NCI-H524 treated with DMSO at 0.1 percent for 48 hours (cell line): ENCODE data around the gene MAP2K6.

Source experiments
- DNase-seq: peaks from one replicate; lab custom pipeline; 2025; lab: John Stamatoyannopoulos, UW

Gene MAP2K6

DNA sequence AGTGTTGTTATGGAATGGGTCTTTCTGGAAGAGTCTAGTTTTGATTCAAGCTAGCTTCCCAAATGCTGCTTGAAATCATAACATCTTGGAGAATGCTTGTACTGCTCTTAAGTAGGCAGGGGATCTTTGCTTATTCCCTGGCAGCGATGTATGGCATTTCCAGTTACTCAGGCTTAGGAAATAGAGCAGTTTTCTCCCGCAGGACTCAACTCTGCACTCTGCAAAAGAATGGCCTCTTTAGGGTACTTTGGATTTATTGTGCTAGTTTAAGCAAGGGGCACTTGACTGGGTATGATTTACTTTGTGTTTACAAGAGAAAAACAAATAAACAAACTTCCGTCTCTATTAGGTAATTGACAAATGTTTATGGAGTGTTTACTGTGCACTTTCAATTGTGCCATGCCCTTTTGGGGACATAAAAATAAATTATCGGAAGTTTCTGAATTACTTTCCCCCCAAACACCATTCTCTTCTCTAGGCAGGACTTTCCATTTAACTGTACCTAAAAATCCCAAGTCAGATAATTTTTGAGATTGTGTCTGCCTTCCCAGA lies 164.0 kb downstream of the MAP2K6 start:
- no peak for DNase-seq

- DNase-seq: no peak
Observed at GRCh38 chr17:69579961-69580677, 165.6 kb downstream of the MAP2K6 start.

- DNase-seq: no peak
Observed at GRCh38 chr17:69581061-69581961, 166.8 kb downstream of the MAP2K6 start.

GRCh38 chr17:69588316-69588715 lies 173.8 kb downstream of the MAP2K6 start:
- DNase-seq: no peak

- DNase-seq: no peak
Observed at GRCh38 chr17:69588827-69589239, 174.3 kb downstream of the MAP2K6 start.

- no peak for DNase-seq
Observed at GRCh38 chr17:69590671-69591070, 176.2 kb downstream of the MAP2K6 start.

DNA sequence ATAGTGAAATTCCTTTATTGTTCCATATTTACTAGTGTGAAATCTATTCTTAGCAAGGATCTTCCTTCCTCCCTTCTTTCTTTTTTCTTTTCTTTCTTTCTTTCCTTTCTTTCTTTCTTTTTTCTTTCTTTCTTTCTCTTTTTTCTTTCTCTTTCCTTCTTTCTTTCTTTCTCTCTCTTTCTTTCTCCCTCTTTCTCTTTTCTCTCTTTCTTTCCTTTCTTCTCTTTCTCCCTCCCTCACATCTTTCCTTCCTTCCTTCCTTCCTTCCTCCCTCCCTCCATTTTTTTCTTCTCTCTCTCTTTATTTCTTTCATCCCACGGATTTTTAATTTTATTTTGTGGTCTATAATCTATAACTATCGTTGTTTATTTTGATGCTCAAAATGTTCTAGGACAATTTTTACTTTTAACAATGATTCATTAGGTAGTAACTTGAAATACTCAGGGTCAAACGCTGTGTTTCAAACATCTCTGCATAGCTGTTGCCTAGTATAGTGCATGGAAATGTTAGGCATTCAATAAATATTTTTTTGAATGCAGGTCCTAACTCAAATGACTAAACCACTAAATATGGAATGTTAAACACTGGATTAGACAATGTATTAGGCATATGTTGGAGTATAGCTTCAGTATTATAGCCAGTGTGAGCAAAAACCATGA lies 178.3 kb downstream of the MAP2K6 start:
- no peak for DNase-seq

- no peak for DNase-seq
Observed at GRCh38 chr17:69593351-69593715, 178.8 kb downstream of the MAP2K6 start.

GRCh38 chr17:69593716-69594115 lies 179.2 kb downstream of the MAP2K6 start:
- no peak for DNase-seq

DNA sequence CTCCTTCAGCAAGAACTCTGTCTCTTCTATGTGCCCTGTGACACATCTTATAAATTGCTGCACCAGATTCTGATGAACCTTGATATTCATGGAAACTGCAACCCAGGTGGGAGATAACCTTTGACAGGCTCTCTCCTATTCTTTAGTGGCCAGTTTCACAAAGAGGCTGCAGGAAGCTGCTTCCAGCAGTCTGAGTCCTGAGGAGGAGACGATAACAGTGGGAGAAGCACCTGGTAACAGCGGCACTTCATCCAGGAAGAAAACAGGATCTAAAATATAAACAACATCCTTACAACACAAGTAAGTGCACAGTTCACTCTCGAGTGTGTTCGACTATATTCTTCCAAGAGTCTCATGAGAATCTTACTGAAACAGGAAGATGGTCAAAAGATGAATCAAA lies 180.1 kb downstream of the MAP2K6 start:
- no peak for DNase-seq

DNA sequence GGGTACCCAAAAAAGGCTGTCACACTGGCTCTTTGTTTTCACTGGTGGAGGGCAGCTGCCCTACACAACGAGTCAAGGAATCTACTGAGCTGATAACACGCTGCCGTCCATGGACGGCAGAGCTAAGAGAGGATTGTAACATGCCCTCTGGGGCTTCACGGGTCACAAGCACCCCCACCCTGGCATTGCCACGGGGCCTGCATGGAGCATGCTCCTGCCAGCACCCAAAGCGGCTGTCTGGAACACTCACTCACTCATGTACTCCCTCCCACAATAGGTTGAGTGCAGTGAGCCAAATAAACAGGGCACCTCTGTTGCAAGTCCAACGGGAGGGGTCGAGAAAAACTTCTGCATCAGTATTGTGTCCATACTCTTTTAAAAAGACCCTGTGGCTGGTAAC lies 181.6 kb downstream of the MAP2K6 start:
- DNase-seq: no peak

DNA sequence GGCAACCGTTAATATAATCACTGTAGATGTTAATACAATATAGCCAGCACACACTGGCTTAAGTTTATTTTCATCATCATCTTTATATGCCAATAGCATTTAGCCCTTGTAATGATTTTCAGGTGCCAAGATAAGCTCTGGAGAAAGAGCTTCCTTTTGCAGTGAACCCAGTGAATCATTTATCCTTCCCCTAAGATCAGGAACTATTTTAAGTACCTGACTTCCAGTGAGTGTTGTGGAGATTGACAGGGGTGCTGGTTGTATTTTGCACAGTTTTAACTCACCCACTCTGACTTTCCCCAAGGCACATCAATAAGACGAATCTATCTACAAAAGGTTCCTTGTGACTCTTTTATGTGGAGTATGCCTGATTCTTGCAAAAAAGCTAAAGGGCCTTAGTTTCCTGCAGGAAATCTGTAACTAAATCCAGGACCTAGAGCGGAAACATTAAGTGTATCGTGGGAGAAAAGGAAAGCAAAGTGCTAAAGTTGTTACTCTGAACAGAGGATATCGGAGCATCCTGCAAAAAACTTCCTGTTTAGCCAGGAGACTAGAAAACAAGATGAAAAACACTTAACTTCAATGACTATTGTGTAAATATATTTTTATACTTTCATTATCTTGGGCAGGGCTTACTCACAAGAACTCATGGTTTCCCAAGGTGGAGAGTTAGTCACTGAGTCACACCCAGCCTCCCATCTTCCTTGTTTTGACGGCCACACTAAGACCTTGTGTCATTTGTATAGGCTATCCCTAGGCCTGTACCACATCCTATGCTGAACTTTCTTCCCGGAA lies 183.6 kb downstream of the MAP2K6 start:
- DNase-seq: no peak

GRCh38 chr17:69602972-69603371 lies 188.5 kb downstream of the MAP2K6 start:
- DNase-seq: no peak
